PC-3 (cell line): ENCODE measurements around the gene COL15A1. TPM values are rescaled to one million over a fixed set of nuclear protein-coding genes. Genes with fewer than 3 reads are reported as not detected.

Experiments
- ATAC-seq: fragments of 200-7000 bp; cut with Tn5 transposase; 2 replicates; pipeline ENCODE4 v1.9.1; 2020; ENCODE audit warnings: mild to moderate bottlenecking, moderate library complexity
- BruUV-seq: library from RNA; stranded (reverse); fragments of 400-500 nt; replicated peaks from 2 replicates; lab custom pipeline; 2021; lab: Mats Ljungman, UMichigan
- CTCF ChIA-PET: fragments of 300-600 bp; sonication (Branson Sonifier 250); formaldehyde crosslinking; loops from one replicate; lab custom pipeline; 2022; ENCODE audit warnings: antibody characterized with exemption; lab: Charles Lee
- POLR2A ChIA-PET: fragments of 300-600 bp; sonication (Branson Sonifier 250); formaldehyde crosslinking; loops from one replicate; lab custom pipeline; 2022; ENCODE audit warnings: antibody characterized with exemption; ENCODE audit not compliant: unreplicated experiment; lab: Charles Lee
- DNase-seq: peaks from one replicate; pipeline ENCODE4 v3.0.0-alpha.2; 2015
- H2AFZ ChIP-seq: fragments of 300-600 bp; sonication (generic); 2 replicates; pipeline ENCODE4 v1.6.0; 2016; ENCODE audit warnings: antibody characterized with exemption, low read length
- H3F3A ChIP-seq: fragments of 300-600 bp; sonication (generic); one replicate; pipeline ENCODE4 v1.6.0; 2017; ENCODE audit warnings: antibody characterized with exemption, low read length, control low read depth, mild to moderate bottlenecking; ENCODE audit not compliant: unreplicated experiment
- H3K27ac ChIP-seq: fragments of 300-600 bp; sonication (generic); 2 replicates; pipeline ENCODE4 v1.5.1; 2016; ENCODE audit warnings: mild to moderate bottlenecking, low read length
- H3K27me3 ChIP-seq: fragments of 300-600 bp; sonication (generic); 2 replicates; pipeline ENCODE4 v1.6.1; 2016; ENCODE audit warnings: low read length, mixed read lengths
- H3K36me3 ChIP-seq: fragments of 300-600 bp; sonication (generic); 2 replicates; pipeline ENCODE4 v1.6.1; 2016; ENCODE audit warnings: low read depth, mixed run types, low read length, mixed read lengths
- H3K4me1 ChIP-seq: fragments of 300-600 bp; sonication (generic); 2 replicates; pipeline ENCODE4 v1.5.1; 2016; ENCODE audit warnings: low read length; ENCODE audit not compliant: insufficient read depth
- H3K4me2 ChIP-seq: fragments of 300-600 bp; sonication (generic); 2 replicates; pipeline ENCODE4 v1.6.0; 2016; ENCODE audit warnings: low read length
- H3K4me3 ChIP-seq: fragments of 300-600 bp; sonication (generic); 2 replicates; pipeline ENCODE4 v1.5.1; 2016; ENCODE audit warnings: mild to moderate bottlenecking, low read length, mixed read lengths
- H3K79me2 ChIP-seq: fragments of 300-600 bp; sonication (generic); 2 replicates; pipeline ENCODE4 v1.6.1; 2017; ENCODE audit warnings: low read length, mixed read lengths
- H3K9ac ChIP-seq: fragments of 300-600 bp; sonication (generic); 2 replicates; pipeline ENCODE4 v1.6.0; 2016; ENCODE audit warnings: mild to moderate bottlenecking, low read length
- H3K9me2 ChIP-seq: fragments of 300-600 bp; sonication (generic); replicated peaks from 2 replicates; pipeline ENCODE4 v1.6.1; 2016; ENCODE audit warnings: mixed run types, low read length, mixed read lengths
- H3K9me3 ChIP-seq: fragments of 300-600 bp; sonication (generic); 2 replicates; pipeline ENCODE4 v1.6.1; 2016; ENCODE audit warnings: low read length, mixed read lengths
- H4K20me1 ChIP-seq: fragments of 300-600 bp; sonication (generic); 2 replicates; pipeline ENCODE4 v1.6.1; 2016; ENCODE audit warnings: low read length, mixed read lengths
- EZH2 ChIP-seq: fragments of 300-600 bp; sonication (generic); IDR thresholded peaks from one replicate; pipeline ENCODE4 v1.6.1; 2017; ENCODE audit warnings: antibody characterized with exemption, mild to moderate bottlenecking, low read length; ENCODE audit not compliant: unreplicated experiment
- EZH2phosphoT487 ChIP-seq: fragments of 300-600 bp; sonication (generic); IDR thresholded peaks from 2 replicates; pipeline ENCODE4 v1.6.1; 2018; ENCODE audit warnings: mild to moderate bottlenecking, antibody characterized with exemption, low read length, borderline replicate concordance
- intact Hi-C: fragments of 100-400 bp; cut with micrococcal nuclease; formaldehyde crosslinking; loops from 2 replicates; pipeline ENCODE4 v1.9.0; 2023
- total RNA-seq: library from RNA; depleted of rRNA; stranded (reverse); fragments of >200 nt; gene quantifications from 2 replicates; pipeline ENCODE4 v1.2.3, GENCODE V29; 2014
- TF ChIP-seq, protein P1 (sequence below): fragments of 300-600 bp; sonication (generic); conservative IDR thresholded peaks from 2 replicates; pipeline ENCODE4 v1.5.1; 2017; ENCODE audit warnings: antibody characterized with exemption, low read depth, mild to moderate bottlenecking, low read length

The COL15A1 gene
- total RNA-seq, 1 experiment from 2014 or later, result 0.04 TPM

DNA sequence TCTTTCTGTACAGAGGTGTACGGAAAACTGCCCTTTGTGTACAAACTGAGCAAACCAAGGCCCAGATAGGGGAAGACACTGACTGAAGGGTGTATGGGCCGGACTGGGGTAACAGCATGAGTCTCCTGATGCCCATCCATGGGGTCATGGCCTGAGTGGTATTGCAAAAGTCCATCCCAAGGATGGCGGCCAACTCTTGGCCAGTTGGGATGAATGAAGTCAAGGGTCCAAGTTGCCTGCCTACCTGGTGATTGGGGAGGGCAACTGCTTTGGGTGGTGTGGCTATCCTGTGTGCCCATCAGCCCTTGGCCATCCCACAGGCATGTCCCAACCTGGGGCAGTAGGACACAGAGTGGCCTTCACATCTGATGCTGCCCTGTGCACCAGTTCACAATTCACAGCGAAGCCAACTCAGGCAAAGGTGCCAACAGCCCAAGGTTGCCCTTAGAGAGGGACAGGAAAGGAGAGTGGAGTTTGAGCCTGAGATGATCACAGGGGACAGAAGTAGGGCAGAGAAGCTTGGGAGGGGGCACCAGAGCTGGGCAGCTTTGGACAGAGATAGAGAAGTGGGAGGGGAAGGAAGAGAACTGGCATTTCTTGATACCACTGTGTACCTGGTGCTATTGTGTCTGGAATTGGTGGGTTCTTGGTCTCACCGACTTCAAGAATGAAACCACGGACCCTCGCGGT, 46.6 kb downstream of the COL15A1 start:
- BruUV-seq, result no TSS peak
- POLR2A ChIA-PET, result no interaction called here
- no peak for DNase-seq

DNA sequence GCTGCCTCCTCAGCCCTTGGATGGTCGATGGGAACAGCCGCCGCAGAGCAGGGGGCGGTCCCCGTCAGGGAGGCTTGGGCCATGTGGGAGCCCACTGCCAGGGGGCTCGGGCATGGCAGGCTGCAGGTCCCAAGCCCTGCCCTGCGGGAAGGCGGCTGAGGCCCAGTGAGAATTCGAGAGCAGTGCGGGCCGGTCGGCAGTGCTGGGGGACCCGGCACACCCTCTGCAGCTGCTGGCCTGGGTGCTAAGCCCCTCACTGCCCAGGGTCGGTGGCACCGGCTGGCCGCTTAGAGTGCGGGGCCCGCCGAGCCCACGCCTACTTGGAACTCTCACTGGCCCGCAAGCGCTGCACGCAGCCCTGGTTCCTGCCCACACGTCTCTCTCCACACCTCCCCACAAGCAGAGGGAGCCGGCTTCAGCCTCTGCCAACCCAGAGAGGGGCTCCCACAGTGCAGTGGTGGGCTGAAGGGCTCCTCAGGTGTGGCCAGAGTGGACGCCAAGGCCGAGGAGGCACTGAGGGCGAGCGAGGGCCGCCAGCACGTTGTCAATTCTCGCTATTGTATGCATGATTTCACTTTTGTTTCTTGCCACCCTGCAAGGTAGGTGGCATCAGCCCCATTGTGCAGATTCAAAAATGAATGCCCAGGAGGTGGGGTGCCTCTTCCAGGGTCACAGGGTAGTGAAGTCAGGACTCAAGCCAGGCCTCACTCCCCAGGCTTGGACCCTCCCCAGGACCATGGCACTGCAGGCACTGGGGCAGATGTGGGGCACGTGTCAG, 48.6 kb downstream of the COL15A1 start:
- Histone ChIP-seq H3K9ac (no peak overlapping the region), H3K79me2 (no peaks in the 10 kb centered on the region), H3K4me3 (no peak overlapping the region), H3K27me3 (no peaks in the 10 kb centered on the region), H3K4me2 (no peak overlapping the region), H3K9me2 (no peaks in the 10 kb centered on the region), H2AFZ (no peak overlapping the region), H3K36me3 (no peaks in the 10 kb centered on the region), H3K9me3 (no peaks in the 10 kb centered on the region), H3K27ac (no peak overlapping the region), H3F3A (no peaks in the 10 kb centered on the region), H4K20me1 (no peaks in the 10 kb centered on the region), H3K4me1 (peaks cover 16% of the 10 kb centered on the region)
- no TSS peak for BruUV-seq
- ATAC-seq (no peak), DNase-seq (no peak)
- TF ChIP-seq, protein P1, sequence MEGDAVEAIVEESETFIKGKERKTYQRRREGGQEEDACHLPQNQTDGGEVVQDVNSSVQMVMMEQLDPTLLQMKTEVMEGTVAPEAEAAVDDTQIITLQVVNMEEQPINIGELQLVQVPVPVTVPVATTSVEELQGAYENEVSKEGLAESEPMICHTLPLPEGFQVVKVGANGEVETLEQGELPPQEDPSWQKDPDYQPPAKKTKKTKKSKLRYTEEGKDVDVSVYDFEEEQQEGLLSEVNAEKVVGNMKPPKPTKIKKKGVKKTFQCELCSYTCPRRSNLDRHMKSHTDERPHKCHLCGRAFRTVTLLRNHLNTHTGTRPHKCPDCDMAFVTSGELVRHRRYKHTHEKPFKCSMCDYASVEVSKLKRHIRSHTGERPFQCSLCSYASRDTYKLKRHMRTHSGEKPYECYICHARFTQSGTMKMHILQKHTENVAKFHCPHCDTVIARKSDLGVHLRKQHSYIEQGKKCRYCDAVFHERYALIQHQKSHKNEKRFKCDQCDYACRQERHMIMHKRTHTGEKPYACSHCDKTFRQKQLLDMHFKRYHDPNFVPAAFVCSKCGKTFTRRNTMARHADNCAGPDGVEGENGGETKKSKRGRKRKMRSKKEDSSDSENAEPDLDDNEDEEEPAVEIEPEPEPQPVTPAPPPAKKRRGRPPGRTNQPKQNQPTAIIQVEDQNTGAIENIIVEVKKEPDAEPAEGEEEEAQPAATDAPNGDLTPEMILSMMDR, result no peak
- TF ChIP-seq EZH2phosphoT487 (no peak), EZH2 (no peak)
- intact Hi-C loops, result no loop called here
- ChIA-PET CTCF (no interaction called here), POLR2A (interaction anchor here (0.7 kb wide), 1 partner anchor 111 kb away, joined by 8 read pairs; no protein-coding TSS in a partner anchor)

More for the DNA sequence above, 46.6 kb downstream of the COL15A1 start:
- Histone ChIP-seq H3K9ac (no peak overlapping the region), H3K36me3 (no peaks in the 10 kb centered on the region), H3K79me2 (no peaks in the 10 kb centered on the region), H3K9me3 (no peaks in the 10 kb centered on the region), H3K4me1 (peaks cover 16% of the 10 kb centered on the region), H3K4me2 (peak overlapping the region; percentile 65), H3K27me3 (no peaks in the 10 kb centered on the region), H3K9me2 (no peaks in the 10 kb centered on the region), H4K20me1 (no peaks in the 10 kb centered on the region), H3F3A (no peaks in the 10 kb centered on the region), H2AFZ (no peak overlapping the region), H3K27ac (peak overlapping the region; percentile 77), H3K4me3 (no peak overlapping the region)
- CTCF ChIA-PET, result interaction anchor here (1.1 kb wide), 1 partner anchor 150 kb away, joined by 3 read pairs; no protein-coding TSS in a partner anchor
- no peak for ATAC-seq
- TF ChIP-seq EZH2phosphoT487 (no peak), EZH2 (no peak)
- TF ChIP-seq, protein P1, result no peak
- intact Hi-C loops, result no loop called here
